Effector memory CD8-positive, alpha-beta T cell (primary cell): ENCODE data around the gene TSPAN12.

Experiments used
- ATAC-seq: fragments of 150-1000 bp; cut with Tn5 transposase; replicated peaks from 2 replicates; pipeline ENCODE4 v1.10.0; 2021; ENCODE audit warnings: mild to moderate bottlenecking, moderate library complexity
- DNase-seq, 3 experiments: peaks; one replicate each; pipeline ENCODE4 v3.0.0; 2021
- H3K27ac Mint-ChIP-seq, 2 donors: one replicate each; pipeline ENCODE4 v1.8.0; 2022; ENCODE audit warnings: mild to moderate bottlenecking in 2 of 2, mixed read lengths in 2 of 2, moderate library complexity in 2 of 2
- H3K27me3 Mint-ChIP-seq, 2 donors: one replicate each; pipeline ENCODE4 v1.8.0; 2022; ENCODE audit warnings: mixed read lengths in 2 of 2
- H3K36me3 Mint-ChIP-seq: one replicate; pipeline ENCODE4 v1.8.0; 2022; ENCODE audit warnings: mild to moderate bottlenecking, moderate library complexity, mixed read lengths; ENCODE audit not compliant: insufficient read depth
- H3K4me1 Mint-ChIP-seq, 2 donors: one replicate each; pipeline ENCODE4 v1.8.0; 2022; ENCODE audit warnings: low read depth in 2 of 2, mixed read lengths in 2 of 2
- H3K4me3 Mint-ChIP-seq, 2 donors: one replicate each; pipeline ENCODE4 v1.8.0; 2022; ENCODE audit warnings: mild to moderate bottlenecking in 2 of 2, mixed read lengths in 2 of 2, moderate library complexity in 2 of 2
- H3K9me3 Mint-ChIP-seq, 2 donors: one replicate each; pipeline ENCODE4 v1.8.0; 2022; ENCODE audit warnings: mixed read lengths in 2 of 2

The TSPAN12 gene

DNA sequence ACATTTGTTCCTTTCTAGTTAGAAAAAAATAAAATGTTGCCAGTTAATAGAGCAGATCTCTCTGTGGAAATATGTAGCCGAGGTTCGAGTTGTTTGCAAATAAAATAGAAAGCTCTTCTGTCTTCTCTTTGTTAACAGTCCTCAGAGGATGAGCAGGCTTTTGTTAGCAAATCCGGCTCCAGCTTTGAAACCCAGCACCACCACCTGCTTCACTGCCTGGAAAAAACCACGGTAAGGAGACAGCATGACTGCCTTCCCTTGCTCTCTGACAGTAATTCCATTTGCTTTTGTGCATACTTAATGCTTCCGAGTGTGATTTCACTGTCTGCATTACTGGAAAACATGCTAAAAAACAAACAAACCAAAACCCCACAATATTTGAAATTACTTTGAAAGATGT, 115.6 kb downstream of the TSPAN12 start:
- no peaks in the 10 kb centered on the region for H3K36me3 Mint-ChIP-seq
- ATAC-seq (no peak), DNase-seq (no peak)
- no peaks in the 10 kb centered on the region for H3K27me3 Mint-ChIP-seq
- H3K4me1 Mint-ChIP-seq, result no peaks in the 10 kb centered on the region
- H3K4me3 Mint-ChIP-seq, result no peak overlapping the region
- no peak overlapping the region for H3K27ac Mint-ChIP-seq
- H3K9me3 Mint-ChIP-seq, result peaks cover 0 to 1% of the 10 kb centered on the region in 2 donors

DNA sequence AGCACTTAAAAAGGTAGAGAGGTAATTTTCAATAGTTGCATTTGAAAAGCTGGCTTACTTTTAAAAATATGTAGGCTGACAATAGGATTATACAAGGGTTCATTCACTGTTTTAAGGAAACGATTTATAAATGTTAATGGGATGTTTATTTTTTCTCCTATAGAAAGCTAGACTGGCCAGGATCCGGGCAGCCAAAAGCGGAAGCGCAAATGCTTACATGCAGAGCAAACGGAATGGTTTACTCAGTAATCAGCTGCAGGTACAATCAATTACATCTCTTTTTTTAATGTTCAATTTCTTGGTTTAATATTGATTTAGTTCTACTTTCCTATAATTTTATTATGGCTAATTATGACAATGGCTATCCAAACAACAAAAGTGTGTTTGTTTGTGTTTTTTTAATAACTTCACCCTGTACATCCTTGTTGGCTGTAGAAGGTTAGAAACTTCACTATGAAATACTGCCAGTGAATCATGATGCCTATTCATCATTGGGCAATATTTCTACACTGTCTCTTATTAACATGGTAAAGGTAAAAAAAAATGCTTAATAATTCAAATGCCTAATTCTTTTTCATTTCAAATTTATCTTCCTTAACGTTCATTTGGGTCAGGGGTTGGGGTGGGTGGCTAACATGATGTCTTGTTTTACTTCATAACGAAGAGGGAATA, 116.4 kb downstream of the TSPAN12 start:
- Mint-ChIP-seq H3K4me3 (no peak overlapping the region), H3K9me3 (peaks cover 0 to 2% of the 10 kb centered on the region in 2 donors), H3K27me3 (no peaks in the 10 kb centered on the region), H3K4me1 (no peaks in the 10 kb centered on the region), H3K27ac (no peak overlapping the region), H3K36me3 (no peaks in the 10 kb centered on the region)
- DNase-seq (no peak), ATAC-seq (no peak)

DNA sequence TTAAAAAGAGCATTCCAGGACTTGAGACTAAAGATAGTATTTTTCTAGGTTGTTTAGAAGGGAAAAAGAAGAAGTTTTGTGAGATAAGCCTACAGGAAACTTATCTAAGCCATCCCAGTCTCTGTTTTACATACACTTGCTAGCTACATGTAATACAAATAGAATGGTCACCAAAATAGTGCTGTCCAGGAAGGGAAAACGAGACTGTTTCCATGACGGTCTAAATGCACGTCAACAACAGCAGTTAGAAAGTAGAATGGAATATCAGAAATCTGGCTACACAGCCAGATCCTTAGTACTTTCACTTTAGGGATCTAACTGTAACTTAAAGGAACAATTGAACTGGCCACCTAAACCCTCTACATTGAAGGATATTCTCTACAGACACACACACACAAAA, 117.6 kb downstream of the TSPAN12 start:
- H3K36me3 Mint-ChIP-seq, result no peaks in the 10 kb centered on the region

DNA sequence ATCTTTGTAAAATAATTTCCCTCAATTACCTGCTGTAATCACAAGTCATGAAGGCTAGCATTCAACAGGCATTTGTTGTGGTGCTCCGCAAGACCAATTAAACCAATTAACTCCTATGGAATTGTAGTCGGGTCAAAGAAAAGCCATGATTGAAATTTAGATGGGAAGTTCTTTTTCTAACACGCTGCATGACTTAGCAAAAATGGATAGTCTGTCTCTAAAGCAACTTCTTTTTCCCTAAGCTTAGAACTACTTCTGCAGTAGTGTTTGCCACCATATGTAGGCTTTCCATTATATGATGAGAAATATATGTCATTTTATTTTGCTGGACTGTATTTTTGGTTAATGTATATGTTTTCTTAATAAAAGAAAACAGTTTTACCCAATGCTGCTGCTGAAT, 119.1 kb downstream of the TSPAN12 start:
- ATAC-seq (no peak), DNase-seq (no peak)
- Mint-ChIP-seq H3K4me3 (no peak overlapping the region), H3K27me3 (no peaks in the 10 kb centered on the region), H3K4me1 (no peaks in the 10 kb centered on the region), H3K36me3 (no peaks in the 10 kb centered on the region), H3K27ac (no peak overlapping the region), H3K9me3 (peaks cover 0 to 2% of the 10 kb centered on the region in 2 donors)

More for the DNA sequence above, 117.6 kb downstream of the TSPAN12 start:
- DNase-seq (no peak), ATAC-seq (no peak)
- Mint-ChIP-seq H3K27ac (no peak overlapping the region), H3K27me3 (no peaks in the 10 kb centered on the region), H3K4me3 (no peak overlapping the region), H3K4me1 (no peaks in the 10 kb centered on the region), H3K9me3 (peaks cover 0 to 2% of the 10 kb centered on the region in 2 donors)
